NCI-H748 treated with DMSO at 0.1 percent for 48 hours (cell line): ENCODE data around the gene LHX4.
"Not testable (repeated sequence)": the region's sequence is repeated elsewhere in the genome, so short reads cannot be mapped to it uniquely, and the experiment has no call there.

ENCODE experiments used
- DNase-seq: peaks from one replicate; lab custom pipeline; 2025; lab: John Stamatoyannopoulos, UW

Gene LHX4

GRCh38 chr1:180197231-180197630 lies 32.8 kb upstream of the LHX4 start:
- no peak for DNase-seq

GRCh38 chr1:180198196-180198595 lies 31.9 kb upstream of the LHX4 start:
- no peak for DNase-seq

- DNase-seq, result no peak
Measured at GRCh38 chr1:180198611-180199010, 31.5 kb upstream of the LHX4 start.

- DNase-seq, result no peak
Measured at GRCh38 chr1:180199018-180199417, 31.0 kb upstream of the LHX4 start.

- no peak for DNase-seq
Measured at GRCh38 chr1:180201451-180202200, 28.4 kb upstream of the LHX4 start.

GRCh38 chr1:180202588-180202987 lies 27.5 kb upstream of the LHX4 start:
- DNase-seq, result not testable (repeated sequence)

GRCh38 chr1:180204231-180204630 lies 25.8 kb upstream of the LHX4 start:
- no peak for DNase-seq

GRCh38 chr1:180206581-180206980 lies 23.5 kb upstream of the LHX4 start:
- no peak for DNase-seq

- no peak for DNase-seq
Measured at GRCh38 chr1:180208264-180208663, 21.8 kb upstream of the LHX4 start.

GRCh38 chr1:180210008-180210620 lies 19.9 kb upstream of the LHX4 start:
- DNase-seq, result no peak

- no peak for DNase-seq
Measured at GRCh38 chr1:180211156-180211859, 18.8 kb upstream of the LHX4 start.

GRCh38 chr1:180211860-180212229 lies 18.2 kb upstream of the LHX4 start:
- no peak for DNase-seq

- no peak for DNase-seq
Measured at GRCh38 chr1:180213401-180214170, 16.5 kb upstream of the LHX4 start.

- no peak for DNase-seq
Measured at GRCh38 chr1:180215856-180216625, 14.0 kb upstream of the LHX4 start.

GRCh38 chr1:180217006-180217405 lies 13.1 kb upstream of the LHX4 start:
- DNase-seq, result no peak

GRCh38 chr1:180218806-180219765 lies 11.0 kb upstream of the LHX4 start:
- no peak for DNase-seq

- no peak for DNase-seq
Measured at GRCh38 chr1:180219776-180220175, 10.3 kb upstream of the LHX4 start.

- no peak for DNase-seq
Measured at GRCh38 chr1:180221462-180221861, 8.6 kb upstream of the LHX4 start.

GRCh38 chr1:180224902-180225301 lies 5.2 kb upstream of the LHX4 start:
- DNase-seq, result no peak

- no peak for DNase-seq
Measured at GRCh38 chr1:180225403-180225802, 4.7 kb upstream of the LHX4 start.
